Panc1 (cell line): Measurements from ENCODE around the gene ZBTB7C. TPM values are rescaled to one million over a fixed set of nuclear protein-coding genes. Genes with fewer than 3 reads are reported as not detected.

Experiments used
- ATAC-seq: fragments of 200-7000 bp; cut with Tn5 transposase; 2 replicates; pipeline ENCODE4 v1.9.1; 2020; ENCODE audit warnings: mild to moderate bottlenecking, moderate library complexity
- BruUV-seq: library from RNA; stranded (reverse); fragments of 400-500 nt; replicated peaks from 2 replicates; lab custom pipeline; 2021; lab: Mats Ljungman, UMichigan
- CTCF ChIA-PET: fragments of 300-600 bp; sonication (Branson Sonifier 250); formaldehyde crosslinking; loops from one replicate; lab custom pipeline; 2022; ENCODE audit warnings: antibody characterized with exemption; lab: Charles Lee
- POLR2A ChIA-PET: fragments of 300-600 bp; sonication (Branson Sonifier 250); formaldehyde crosslinking; loops from one replicate; lab custom pipeline; 2022; ENCODE audit warnings: antibody characterized with exemption; lab: Charles Lee
- DNase-seq: peaks from one replicate; pipeline ENCODE4 v3.0.0-alpha.2; 2010; ENCODE audit warnings: low read depth, low spot score
- H3K27ac ChIP-seq: 2 replicates; pipeline ENCODE4 v1.5.1; 2011; ENCODE audit warnings: mild to moderate bottlenecking, low read length, inconsistent platforms
- H3K27me3 ChIP-seq: fragments of 200-500 bp; sonication (Bioruptor generic); 2 replicates; pipeline ENCODE4 v1.6.0; 2014; ENCODE audit warnings: low read length, inconsistent platforms; ENCODE audit not compliant: control insufficient read depth, insufficient read depth
- H3K36me3 ChIP-seq: fragments of 200-500 bp; sonication (Bioruptor generic); 2 replicates; pipeline ENCODE4 v1.5.1; 2014; ENCODE audit warnings: inconsistent platforms, mild to moderate bottlenecking, low read length, moderate library complexity; ENCODE audit not compliant: control insufficient read depth, insufficient read depth
- H3K4me1 ChIP-seq: 2 replicates; pipeline ENCODE4 v1.5.1; 2011; ENCODE audit warnings: inconsistent platforms, mild to moderate bottlenecking, low read length, moderate library complexity; ENCODE audit not compliant: control insufficient read depth, insufficient read depth
- H3K4me3 ChIP-seq, 2 experiments: 2 replicates each; pipeline ENCODE4 v1.5.1; 2011 to 2012; ENCODE audit warnings: low read depth in 2 of 2, low read length in 2 of 2, mild to moderate bottlenecking in 2 of 2, inconsistent platforms in 1 of 2, moderate library complexity in 1 of 2
- H3K9me3 ChIP-seq: fragments of 200-500 bp; sonication (Bioruptor generic); 2 replicates; pipeline ENCODE4 v1.5.1; 2014; ENCODE audit warnings: low read depth, mild to moderate bottlenecking, inconsistent platforms, low read length, moderate library complexity; ENCODE audit not compliant: control insufficient read depth, insufficient read depth
- CTCF ChIP-seq: fragments of 450-650 bp; IDR thresholded peaks from 2 replicates; pipeline ENCODE4 v1.5.1; 2017; ENCODE audit warnings: mild to moderate bottlenecking
- POLR2AphosphoS5 ChIP-seq: IDR thresholded peaks from 2 replicates; pipeline ENCODE4 v1.6.1; 2012; ENCODE audit warnings: mild to moderate bottlenecking, low read depth, low read length, moderate library complexity
- REST ChIP-seq, 2 experiments: IDR thresholded peaks; 2 replicates each; pipeline ENCODE4 v1.6.1; 2011 to 2012; ENCODE audit warnings: low read depth in 2 of 2, control low read depth in 1 of 2, low read length in 1 of 2, mild to moderate bottlenecking in 1 of 2, moderate library complexity in 1 of 2; ENCODE audit not compliant: insufficient read depth in 1 of 2
- SIN3A ChIP-seq: IDR thresholded peaks from 2 replicates; pipeline ENCODE4 v1.6.1; 2012; ENCODE audit warnings: low read depth, mild to moderate bottlenecking, low read length, moderate library complexity, borderline replicate concordance; ENCODE audit not compliant: insufficient read depth
- TCF7L2 ChIP-seq: IDR thresholded peaks from 2 replicates; pipeline ENCODE4 v1.6.1; 2011; ENCODE audit warnings: mild to moderate bottlenecking, low read depth, low read length, inconsistent platforms
- in situ Hi-C: cut with HindIII; loops from 2 replicates; pipeline ENCODE4 v1.10.0; 2016; ENCODE audit warnings: low sequenced_read_pairs, low pct_unique_long_range_greater_than_20kb
- intact Hi-C: fragments of 100-400 bp; cut with micrococcal nuclease; formaldehyde crosslinking; loops from one replicate; pipeline ENCODE4 v1.10.0; 2022; ENCODE audit not compliant: unreplicated experiment
- total RNA-seq: library from RNA; stranded (reverse); gene quantifications from one replicate; pipeline ENCODE4 v1.2.1, GENCODE V29; 2021; ENCODE audit not compliant: unreplicated experiment

The ZBTB7C gene
- total RNA-seq, 1 experiment from 2014 or later = 0.03 TPM

- in situ Hi-C loops (no loop called here), intact Hi-C loops (no loop called here)
These were observed 152.3 kb downstream of the ZBTB7C start for GRCh38 chr18:48256848-48257247.

GRCh38 chr18:48254077-48254602, 155.0 kb downstream of the ZBTB7C start:
- Histone ChIP-seq H3K27ac (no peak overlapping the region), H3K4me1 (no peaks in the 10 kb centered on the region), H3K9me3 (no peaks in the 10 kb centered on the region), H3K27me3 (no peaks in the 10 kb centered on the region), H3K4me3 (no peak overlapping the region), H3K36me3 (no peaks in the 10 kb centered on the region)
- DNase-seq (no peak), ATAC-seq (no peak)
- POLR2A ChIA-PET = no interaction called here
- intact Hi-C loops (no loop called here), in situ Hi-C loops (no loop called here)
- CTCF ChIA-PET = no interaction called here
- no TSS peak for BruUV-seq
- TF ChIP-seq REST (IDR thresholded peaks at IDR 0.05; ENCODE audit: insufficient read depth in 1 of 2, low read depth in 2 of 2, low read length in 1 of 2) = no peak
- TF ChIP-seq SIN3A = no peak
- no peak for TF ChIP-seq POLR2AphosphoS5
- no peak for TF ChIP-seq TCF7L2
- TF ChIP-seq CTCF = no peak

More at GRCh38 chr18:48256848-48257247, 152.3 kb downstream of the ZBTB7C start:
- no peaks in the 10 kb centered on the region for H3K36me3 ChIP-seq
- no peaks in the 10 kb centered on the region for H3K27me3 ChIP-seq
- no peaks in the 10 kb centered on the region for H3K9me3 ChIP-seq
- TF ChIP-seq CTCF = no peak
- TF ChIP-seq SIN3A = no peak
- TF ChIP-seq REST (IDR thresholded peaks at IDR 0.05; ENCODE audit: insufficient read depth in 1 of 2, low read depth in 2 of 2, low read length in 1 of 2) = no peak
- TF ChIP-seq TCF7L2 = no peak
- no peak for TF ChIP-seq POLR2AphosphoS5
- ChIA-PET POLR2A (no interaction called here), CTCF (no interaction called here)
- no peak for ATAC-seq
- DNase-seq = no peak
- no peaks in the 10 kb centered on the region for H3K4me1 ChIP-seq
- H3K4me3 ChIP-seq = no peak overlapping the region
- H3K27ac ChIP-seq = no peak overlapping the region
- BruUV-seq = no TSS peak
